H1 (cell line): ENCODE measurements around the gene PINK1. TPM values are rescaled to one million over a fixed set of nuclear protein-coding genes. Genes with fewer than 3 reads are reported as not detected.

Experiments used
- BCL11A ChIP-seq, 2 experiments: IDR thresholded peaks; one replicate each; pipeline ENCODE4 v1.6.1; 2011; ENCODE audit warnings: low read depth in 2 of 2, low read length in 2 of 2, mild to moderate bottlenecking in 2 of 2
- CBX5 ChIP-seq: fragments of 300-800, 300-1000 bp; sonication (generic); IDR thresholded peaks from 2 replicates; pipeline ENCODE4 v1.7.1; 2016; ENCODE audit warnings: antibody characterized with exemption, low read length, low read depth
- KDM1A ChIP-seq: fragments of 200-600, 300-600 bp; sonication (generic); IDR thresholded peaks from 2 replicates; pipeline ENCODE4 v1.7.1; 2016; ENCODE audit warnings: mild to moderate bottlenecking, low read length, borderline replicate concordance
- POLR2A ChIP-seq, 2 experiments: IDR thresholded peaks; 1 replicate in 1 of 2; 2 replicates in 1 of 2; pipeline ENCODE4 v1.6.1; 2011; ENCODE audit warnings: low read depth in 2 of 2, low read length in 2 of 2, mild to moderate bottlenecking in 2 of 2; ENCODE audit errors: control extremely low read depth in 1 of 2
- RAD21 ChIP-seq, 2 experiments: IDR thresholded peaks in 1 of 2; conservative IDR thresholded peaks in 1 of 2; 2 replicates each; pipeline ENCODE4 v1.6.1; 2011; ENCODE audit warnings: low read depth in 2 of 2, low read length in 2 of 2, improper control_type of control experiment in 1 of 2, inconsistent platforms in 1 of 2, mild to moderate bottlenecking in 1 of 2, moderate library complexity in 1 of 2
- SP1 ChIP-seq: IDR thresholded peaks from 2 replicates; pipeline ENCODE4 v1.6.1; 2011; ENCODE audit warnings: low read depth, low read length
- TBP ChIP-seq: IDR thresholded peaks from 2 replicates; pipeline ENCODE4 v1.6.1; 2011; ENCODE audit warnings: low read depth, low read length, improper control_type of control experiment
- polyA plus RNA-seq, 7 experiments: library from polyadenylated mRNA; depleted of rRNA in 3 of 7; stranded (reverse) in 5 of 7; unstranded in 2 of 7; fragments of >200 nt in 5 of 7; fragments of 200-250 nt in 2 of 7; gene quantifications; 1 replicate in 5 of 7; 2 replicates in 1 of 7; 4 replicates in 1 of 7; pipeline versions ENCODE4 v1.2.1 to v1.2.3, GENCODE V29; 2011 to 2013; ENCODE audit warnings: missing spikeins in 2 of 7, mixed read lengths in 2 of 7
- total RNA-seq: library from RNA; stranded (reverse); fragmentation: NEBNext Ultra II Directional; extraction: Animal tissue kit (Norgen Biotek cat#: 25700); gene quantifications from 2 replicates; pipeline ENCODE4 v1.2.1, GENCODE V29; 2021

The PINK1 gene
- total and polyA plus RNA-seq, 2 of the 8 experiments (the other 6 are each of a cell fraction or from before 2014, with no cell fraction given) = 16.1 to 19.3 TPM

- no peak for TF ChIP-seq TBP
- no peak for TF ChIP-seq CBX5
- TF ChIP-seq KDM1A = no peak
- no peak for TF ChIP-seq POLR2A (IDR thresholded peaks at IDR 0.05; ENCODE audit: control extremely low read depth in 1 of 2, low read depth in 2 of 2, low read length in 2 of 2)
- TF ChIP-seq BCL11A (IDR thresholded peaks at IDR 0.05; ENCODE audit: low read depth in 2 of 2, low read length in 2 of 2) = no peak
- TF ChIP-seq RAD21 (IDR thresholded peaks at IDR 0.05 in 1 of 2, conservative IDR thresholded peaks at IDR 0.05 in 1 of 2; ENCODE audit: low read depth in 2 of 2, low read length in 2 of 2) = no peak
- no peak for TF ChIP-seq SP1
These were observed 42.9 kb upstream of the PINK1 start (continued) for GRCh38 chr1:20590306-20590777.
